GM20431 (cell line): ENCODE data around the gene RIMKLB.
"Not testable (repeated sequence)": the region's sequence is repeated elsewhere in the genome, so short reads cannot be mapped to it uniquely, and the experiment has no call there.

Source experiments
- in situ Hi-C: fragments of 300-500 bp; cut with MseI, MboI; formaldehyde crosslinking; loops from one replicate; pipeline ENCODE4 v1.15.0; 2020; ENCODE audit warnings: low sequenced_read_pairs; ENCODE audit not compliant: unreplicated experiment

Gene RIMKLB

DNA sequence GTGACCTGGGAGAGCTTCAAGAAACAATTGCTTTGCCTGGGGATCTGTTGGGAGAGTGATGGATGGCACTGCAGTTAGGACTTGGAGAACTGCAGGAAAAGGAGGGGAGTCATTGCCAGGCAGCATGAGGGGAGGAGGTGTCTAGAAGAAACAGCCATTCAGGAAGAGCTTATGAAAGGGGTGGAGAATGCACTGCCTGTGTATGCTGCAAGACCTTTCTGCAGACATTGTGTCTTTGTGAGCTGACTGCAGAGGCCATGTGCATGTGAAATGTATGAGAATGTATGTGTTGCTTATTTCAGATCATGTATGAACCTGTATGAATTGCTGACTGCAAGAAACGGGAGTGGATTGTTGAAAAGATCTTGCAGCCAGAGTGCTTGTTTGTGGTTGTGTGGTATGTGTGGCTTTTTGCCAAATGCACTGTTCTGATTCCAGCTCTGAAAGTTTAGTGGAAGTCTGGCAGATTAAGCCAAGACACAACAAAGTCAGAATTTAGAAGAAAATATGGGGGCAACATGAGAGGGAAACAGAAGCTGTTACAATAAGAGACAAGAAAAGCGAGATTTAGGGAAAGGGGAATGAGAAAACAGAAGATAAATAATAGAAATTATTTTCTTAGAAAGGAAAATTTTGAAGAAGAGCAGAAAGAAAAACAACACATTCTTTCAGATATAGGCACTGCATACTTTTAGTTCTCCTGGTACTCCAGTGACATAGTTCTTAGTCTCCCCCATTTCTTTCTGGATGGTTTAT lies 9.8 kb upstream of the RIMKLB start:
- in situ Hi-C loops, result loop anchor here (25.0 kb wide), 2 partner anchors 174 to 349 kb away; no protein-coding TSS in a partner anchor

GRCh38 chr12:8689681-8690080 lies 8.1 kb upstream of the RIMKLB start:
- in situ Hi-C loops, result loop anchor here (25.0 kb wide), 2 partner anchors 173 to 348 kb away; no protein-coding TSS in a partner anchor

- in situ Hi-C loops, result loop anchor here (25.0 kb wide), 2 partner anchors 170 to 345 kb away; no protein-coding TSS in a partner anchor
Observed at GRCh38 chr12:8692573-8692972, 5.2 kb upstream of the RIMKLB start.

DNA sequence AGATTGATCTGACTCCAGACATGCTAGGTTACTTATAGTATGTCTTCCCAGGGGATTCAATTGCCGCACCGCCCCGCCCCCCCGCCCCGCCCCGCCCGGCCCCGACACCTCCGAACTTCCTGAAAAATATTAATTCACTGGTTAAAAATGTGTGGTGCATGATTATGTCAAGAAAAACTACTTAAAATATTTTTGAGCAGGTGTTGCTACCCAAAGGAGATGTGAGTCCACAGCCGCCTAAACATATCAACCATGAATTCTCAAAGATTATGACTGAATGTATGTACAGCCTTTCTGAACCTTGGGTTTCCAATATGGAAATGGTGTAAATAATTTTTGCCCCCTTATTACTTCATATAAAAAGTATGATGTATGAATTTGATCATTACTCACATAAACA lies 2.7 kb upstream of the RIMKLB start:
- in situ Hi-C loops, result loop anchor here (25.0 kb wide), 2 partner anchors 167 to 342 kb away; no protein-coding TSS in a partner anchor

GRCh38 chr12:8696442-8697090 lies 1.2 kb upstream of the RIMKLB start:
- in situ Hi-C loops, result loop anchor here (25.0 kb wide), 2 partner anchors 166 to 341 kb away; no protein-coding TSS in a partner anchor

DNA sequence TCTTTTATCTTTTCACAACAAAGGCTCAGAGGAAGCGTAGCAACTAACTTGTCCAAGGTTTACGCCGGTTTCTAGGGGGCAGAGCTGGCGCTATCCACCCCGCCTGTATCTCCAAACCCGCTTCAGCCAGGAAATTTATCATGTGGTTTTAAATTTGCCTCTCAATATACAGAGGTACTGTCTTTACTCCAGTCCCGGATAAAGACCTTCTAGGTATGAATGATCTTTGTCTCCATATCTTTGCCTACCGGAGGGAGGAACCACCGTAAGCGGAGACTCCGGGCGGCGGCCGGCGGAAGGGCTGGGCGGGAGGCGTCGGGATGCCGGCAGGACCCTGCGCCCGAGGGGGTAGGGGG lies 693 bp upstream of the RIMKLB start:
- in situ Hi-C loops, result loop anchor here (25.0 kb wide), 2 partner anchors 165 to 340 kb away; no protein-coding TSS in a partner anchor

DNA sequence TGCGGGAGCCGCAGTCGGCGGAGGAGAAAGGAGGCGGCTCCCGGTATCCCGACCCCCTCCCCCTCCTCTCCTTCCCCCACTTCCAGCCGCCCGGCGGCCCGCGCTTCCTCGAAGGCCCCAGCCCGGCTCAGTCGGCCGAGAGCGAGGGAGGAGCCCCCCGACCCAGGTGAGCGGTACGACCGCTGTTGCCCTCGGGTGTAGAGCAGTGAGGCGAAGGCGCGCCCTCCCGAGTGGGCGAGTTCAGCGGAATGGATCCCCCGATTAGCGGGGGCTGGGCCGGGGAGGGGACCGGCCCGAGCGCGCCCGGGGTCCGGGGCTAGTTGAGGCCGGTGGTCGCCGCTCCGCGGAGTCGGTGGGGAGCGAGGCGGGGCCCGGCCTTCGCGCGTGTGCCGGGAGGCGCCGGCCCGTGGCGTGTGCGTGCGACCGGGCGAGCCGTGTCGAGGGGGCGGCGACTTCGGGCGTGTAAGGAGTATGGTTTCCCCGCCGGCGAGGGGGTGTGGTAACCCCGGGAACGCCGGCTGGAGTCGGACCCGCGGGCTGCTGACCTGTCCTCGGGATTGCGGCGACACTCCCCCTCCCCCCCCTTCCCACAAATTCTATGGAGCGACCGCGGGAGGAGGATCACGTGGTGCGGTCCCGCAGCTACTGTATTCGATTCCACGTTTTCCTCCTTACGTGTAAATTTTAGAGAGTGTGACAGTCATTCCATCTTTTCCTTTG lies 501 bp downstream of the RIMKLB start:
- in situ Hi-C loops, result loop anchor here (25.0 kb wide), 2 partner anchors 164 to 339 kb away; no protein-coding TSS in a partner anchor

DNA sequence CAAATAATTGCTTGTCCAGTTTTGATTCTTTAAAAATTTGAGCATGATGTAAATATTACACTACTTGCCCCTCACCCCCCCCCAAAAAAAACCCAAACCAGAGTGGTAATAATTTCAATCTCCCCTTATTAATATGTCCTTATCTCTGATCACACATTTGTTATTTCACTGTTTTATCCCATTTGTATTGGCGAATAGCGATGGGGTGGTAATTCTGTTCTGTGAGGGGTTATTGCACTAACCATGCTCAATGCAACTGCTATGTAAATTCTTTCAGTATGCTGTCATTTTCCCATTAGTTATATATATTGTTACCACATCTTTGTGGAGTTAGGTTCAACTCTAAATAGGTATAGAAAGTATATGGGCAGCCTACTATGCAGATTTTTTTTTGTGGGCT lies 1.1 kb downstream of the RIMKLB start:
- in situ Hi-C loops, result loop anchor here (25.0 kb wide), 2 partner anchors 163 to 338 kb away; no protein-coding TSS in a partner anchor

DNA sequence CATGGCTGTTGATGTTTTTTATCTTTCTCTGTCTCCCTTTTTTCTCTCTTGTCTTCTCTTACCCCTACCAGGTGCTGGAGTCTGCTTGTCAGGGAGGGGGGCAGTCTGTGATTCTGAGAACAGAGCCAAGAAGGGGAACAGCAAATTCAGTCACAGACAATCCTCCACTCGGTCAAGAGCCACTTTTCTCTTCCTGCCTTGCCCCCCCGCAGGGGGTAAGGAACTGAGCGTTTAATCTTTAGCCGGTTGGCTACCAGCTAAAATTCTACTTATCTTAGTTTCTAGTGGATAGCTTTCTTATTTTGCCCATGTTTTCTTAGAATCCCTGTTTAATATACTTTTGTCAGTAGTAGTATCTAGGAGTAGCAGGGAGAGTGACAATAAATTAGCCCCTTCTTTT lies 1.9 kb downstream of the RIMKLB start:
- in situ Hi-C loops, result loop anchor here (25.0 kb wide), 2 partner anchors 163 to 338 kb away; no protein-coding TSS in a partner anchor

DNA sequence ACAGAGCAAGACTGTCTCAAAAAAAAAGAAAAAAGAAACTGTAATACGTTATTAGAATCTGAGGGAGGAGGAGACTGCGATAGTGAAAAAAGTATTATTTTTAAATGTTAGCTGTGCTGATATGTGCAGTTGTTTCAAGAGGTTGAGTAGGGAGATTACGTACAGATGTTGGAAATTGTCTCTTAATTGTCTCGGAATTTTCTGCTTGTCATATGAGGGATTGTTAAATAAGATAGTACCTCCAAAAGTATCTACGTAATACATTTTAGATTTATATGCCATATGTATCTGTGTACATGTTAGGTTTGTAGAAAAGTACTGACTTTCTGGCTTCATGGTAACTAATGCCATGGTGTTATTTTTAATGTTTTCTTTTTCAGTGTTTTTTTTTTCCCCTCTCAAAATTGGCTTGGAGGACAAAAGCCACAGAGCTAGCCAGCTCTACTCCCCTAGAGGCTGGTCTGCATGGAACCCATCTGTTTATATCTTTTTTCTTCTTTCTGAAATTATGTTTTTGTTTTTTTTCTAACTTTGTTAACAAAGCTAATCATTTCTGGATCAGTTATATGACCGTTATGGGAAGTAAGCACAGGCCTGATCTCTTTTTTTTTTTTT lies 3.4 kb downstream of the RIMKLB start:
- in situ Hi-C loops, result no loop called here

DNA sequence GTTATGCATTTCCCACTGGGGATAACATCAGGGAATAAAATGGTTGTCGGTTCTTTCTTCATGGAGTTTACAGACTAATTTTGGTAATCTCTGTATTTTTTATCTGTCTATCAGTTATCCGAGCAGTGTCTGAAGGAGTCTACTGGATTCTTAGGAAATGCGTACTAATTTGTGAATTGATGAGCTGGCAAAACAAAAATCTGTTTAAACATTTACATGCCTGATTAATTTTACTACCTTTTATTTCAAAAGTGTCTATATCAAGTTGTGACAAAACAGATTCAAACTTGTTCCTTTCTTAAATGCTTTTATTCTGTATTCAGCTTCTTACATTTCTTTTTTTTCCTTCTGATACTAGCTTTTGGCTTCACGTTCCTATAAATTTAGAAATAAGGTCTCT lies 4.4 kb downstream of the RIMKLB start:
- in situ Hi-C loops, result no loop called here

GRCh38 chr12:8709124-8709830 lies 11.5 kb downstream of the RIMKLB start:
- in situ Hi-C loops, result no loop called here

GRCh38 chr12:8712572-8712971 lies 14.8 kb downstream of the RIMKLB start:
- in situ Hi-C loops, result no loop called here

DNA sequence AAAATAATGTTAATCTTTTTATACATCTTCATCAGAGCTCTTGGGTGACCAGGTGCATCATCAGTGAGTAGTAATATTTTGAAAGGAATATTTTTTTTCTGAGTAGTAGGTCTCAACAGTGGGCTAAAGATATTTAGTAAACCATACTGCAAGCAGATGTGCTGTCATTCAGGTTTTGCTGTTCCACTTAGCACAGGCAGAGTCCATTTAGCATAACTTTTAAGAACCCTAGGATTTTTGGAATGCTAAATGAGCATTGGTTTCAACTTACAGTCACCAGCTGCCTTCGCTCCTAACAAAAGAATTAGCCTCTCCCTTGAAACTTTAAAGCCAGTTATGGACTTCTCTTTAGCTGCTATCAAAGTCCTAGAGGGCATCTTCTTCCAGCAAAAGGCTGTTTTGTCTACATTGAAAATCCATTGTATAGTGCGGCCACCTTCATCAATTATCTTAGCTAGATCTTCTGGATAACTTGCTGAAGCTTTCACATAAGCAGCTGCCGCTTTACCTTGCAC lies 24.6 kb downstream of the RIMKLB start:
- in situ Hi-C loops, result no loop called here

- in situ Hi-C loops, result no loop called here
Observed at GRCh38 chr12:8734873-8735381, 37.1 kb downstream of the RIMKLB start.

GRCh38 chr12:8742501-8742900 lies 44.7 kb downstream of the RIMKLB start:
- in situ Hi-C loops, result no loop called here

GRCh38 chr12:8743121-8743520 lies 45.3 kb downstream of the RIMKLB start:
- in situ Hi-C loops, result not testable (repeated sequence)

DNA sequence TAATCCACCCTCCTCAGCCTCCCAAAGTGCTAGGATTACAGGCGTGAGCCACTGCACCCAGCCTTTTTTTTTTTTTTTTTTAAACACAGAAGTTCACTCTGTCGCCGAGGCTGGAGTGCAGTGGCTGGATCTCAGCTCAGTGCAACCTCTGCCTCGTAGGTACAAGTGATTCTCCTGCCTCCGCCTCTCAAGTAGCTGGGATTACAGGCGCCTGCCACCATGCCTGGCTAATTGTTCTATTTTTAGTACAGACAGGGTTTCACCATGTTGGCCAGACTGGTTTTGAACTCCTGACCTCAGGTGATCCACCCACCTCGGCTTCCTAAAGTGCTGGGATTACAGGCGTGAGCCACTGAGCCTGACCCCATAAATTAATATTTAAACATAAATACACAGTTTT lies 47.8 kb downstream of the RIMKLB start:
- in situ Hi-C loops, result not testable (repeated sequence)

DNA sequence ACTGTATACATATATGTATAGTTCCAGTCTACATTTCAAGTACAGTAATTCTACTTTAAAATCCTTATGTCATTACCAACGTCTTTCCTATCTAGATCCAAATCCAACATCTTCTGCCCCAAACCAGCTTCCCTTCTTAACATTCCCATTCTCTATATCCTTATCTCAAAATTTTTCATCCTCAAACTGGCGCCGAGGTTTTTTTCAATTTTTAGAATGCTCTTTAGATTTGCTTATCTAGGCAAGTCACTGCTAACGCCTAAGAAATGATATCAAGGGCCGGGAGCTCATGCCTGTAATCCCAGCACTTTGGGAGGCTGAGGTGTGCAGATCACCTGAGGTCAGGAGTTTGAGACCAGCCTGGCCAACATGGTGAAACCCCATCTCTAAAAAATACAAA lies 48.3 kb downstream of the RIMKLB start:
- in situ Hi-C loops, result no loop called here
